Psoas muscle (tissue), 8 donors: Measurements from ENCODE around the gene PEAR1. TPM values are rescaled to one million over a fixed set of nuclear protein-coding genes. Genes with fewer than 3 reads are reported as not detected.

Experiments
- ATAC-seq, 4 donors: fragments of 200-7000 bp; cut with Tn5 transposase; one replicate each; pipeline ENCODE4 v1.9.1; 2020; ENCODE audit warnings: moderate library complexity in 3 of 4, mild to moderate bottlenecking in 2 of 4
- DNase-seq, 2 donors: peaks; one replicate each; pipeline ENCODE4 v3.0.0-alpha.2; 2020
- H3K27ac ChIP-seq: fragments of 200-600 bp; one replicate; pipeline ENCODE4 v1.8.0; 2022
- H3K27me3 ChIP-seq, 3 donors: fragments of 200-600 bp in 1 of 3; one replicate each; pipeline versions ENCODE4 v1.6.1 to v1.8.0; 2013 to 2022; ENCODE audit warnings: low read length in 2 of 3, mild to moderate bottlenecking in 2 of 3, moderate library complexity in 1 of 3; ENCODE audit not compliant: insufficient read depth in 3 of 3
- H3K36me3 ChIP-seq, 2 donors: fragments of 200-600 bp in 1 of 2; one replicate each; pipeline versions ENCODE4 v1.6.1 to v1.8.0; 2013 to 2022; ENCODE audit warnings: low read depth in 1 of 2, mild to moderate bottlenecking in 1 of 2, moderate library complexity in 1 of 2; ENCODE audit not compliant: insufficient read depth in 1 of 2
- H3K4me1 ChIP-seq: fragments of 200-600 bp; one replicate; pipeline ENCODE4 v1.8.0; 2022
- H3K4me3 ChIP-seq: fragments of 200-600 bp; one replicate; pipeline ENCODE4 v1.8.0; 2022; ENCODE audit warnings: mild to moderate bottlenecking
- H3K9me3 ChIP-seq: fragments of 200-600 bp; one replicate; pipeline ENCODE4 v1.8.0; 2022
- CTCF ChIP-seq: fragments of 200-600 bp; IDR thresholded peaks from one replicate; pipeline ENCODE4 v1.8.0; 2022; ENCODE audit warnings: antibody characterized with exemption
- WGBS, 3 donors: extraction: QIAGEN DNeasy Blood & Tissue Kit; methylation state at CpG; one replicate each; pipeline versions ENCODE4 v1.1.6 to v1.1.7; 2013; 5-methylcytosine and 5-hydroxymethylcytosine counted together
- intact Hi-C, 2 donors: fragments of 100-400 bp; cut with DNase I; formaldehyde crosslinking; loops; one replicate each; pipeline versions ENCODE4 v1.11.0 to v1.14.2; 2022
- polyA plus RNA-seq, 3 donors: library from polyadenylated mRNA; stranded (reverse); fragments of 200-250 nt; gene quantifications; one replicate each; pipeline ENCODE4 v1.2.3, GENCODE V29; 2013
- total RNA-seq, 4 donors: library from RNA; stranded (reverse); fragmentation: NEBNext Ultra II Directional in 2 of 4; extraction: Animal tissue kit (Norgen Biotek cat#: 25700) in 2 of 4; gene quantifications; one replicate each; pipeline versions ENCODE4 v1.2.1 to v1.2.4, GENCODE V29; 2021 to 2023
- donor health status: healthy with polysubstance abuse.
- donor health status: DM: no; HTN: no; CAD: no; lungs with moderate emphysema.
- donor health status: Bipolar disorder and iron deficiency.
- donor health status: healthy.
- donor health status: DM: yes; HTN: yes; CAD: no.
- donor health status: DM: no; HTN: no; CAD: no.
- donor health status: DM: no; HTN: no; CAD: no.
- donor health status: DM: yes; HTN: yes; CAD: no.

Gene PEAR1
- total and polyA plus RNA-seq, 7 donors, result 2.1 to 7.3 (median 3.8) TPM

GRCh38 chr1:156862584-156862983 lies 30.9 kb upstream of the PEAR1 start:
- Histone ChIP-seq H3K4me3 (no peak overlapping the region), H3K27ac (no peak overlapping the region), H3K4me1 (peaks cover 19% of the 10 kb centered on the region), H3K9me3 (no peaks in the 10 kb centered on the region), H3K36me3 (no peaks in the 10 kb centered on the region), H3K27me3 (peaks cover 0 to 67% (median 17%) of the 10 kb centered on the region in 3 donors)
- intact Hi-C loops, result no loop called here
- ATAC-seq (no peak), DNase-seq (no peak)
- TF ChIP-seq CTCF, result no peak
- WGBS, 3 donors, result 90 to 92% (median 91%) methylated on average over 5 to 6 of the region's 6 CpGs

- Histone ChIP-seq H3K27ac (no peak overlapping the region), H3K27me3 (peaks cover 0 to 62% (median 14%) of the 10 kb centered on the region in 3 donors), H3K4me3 (no peak overlapping the region), H3K4me1 (peaks cover 19% of the 10 kb centered on the region), H3K9me3 (no peaks in the 10 kb centered on the region), H3K36me3 (no peaks in the 10 kb centered on the region)
- intact Hi-C loops, result no loop called here
- DNase-seq, result no peak
- TF ChIP-seq CTCF, result no peak
- 84 to 85% (median 85%) methylated on average over 10 of the region's 10 CpGs for whole genome bisulfite sequencing, 3 donors
- no peak for ATAC-seq
Observed at GRCh38 chr1:156862997-156863599, 30.4 kb upstream of the PEAR1 start.

GRCh38 chr1:156863631-156864030 lies 29.9 kb upstream of the PEAR1 start:
- Histone ChIP-seq H3K4me3 (no peak overlapping the region), H3K4me1 (peaks cover 17% of the 10 kb centered on the region), H3K27ac (no peak overlapping the region), H3K27me3 (peaks cover 0 to 57% (median 14%) of the 10 kb centered on the region in 3 donors), H3K9me3 (no peaks in the 10 kb centered on the region), H3K36me3 (no peaks in the 10 kb centered on the region)
- DNase-seq, result no peak
- no peak for TF ChIP-seq CTCF
- 86 to 89% (median 87%) methylated on average over 7 of the region's 7 CpGs for WGBS, 3 donors
- intact Hi-C loops, result no loop called here
- no peak for ATAC-seq

GRCh38 chr1:156864796-156865195 lies 28.7 kb upstream of the PEAR1 start:
- H3K4me1 ChIP-seq, result peaks cover 7% of the 10 kb centered on the region
- no peak overlapping the region for H3K27ac ChIP-seq
- no peak for DNase-seq
- intact Hi-C loops, result no loop called here
- no peak overlapping the region for H3K4me3 ChIP-seq
- WGBS, 3 donors, result 81 to 91% (median 88%) methylated on average over 2 to 4 of the region's 4 CpGs
- no peak for ATAC-seq
- no peak for TF ChIP-seq CTCF
- no peaks in the 10 kb centered on the region for H3K9me3 ChIP-seq
- peaks cover 0 to 45% (median 14%) of the 10 kb centered on the region in 3 donors for H3K27me3 ChIP-seq
- H3K36me3 ChIP-seq, result no peaks in the 10 kb centered on the region

GRCh38 chr1:156865258-156865657 lies 28.3 kb upstream of the PEAR1 start:
- Histone ChIP-seq H3K4me1 (peaks cover 2% of the 10 kb centered on the region), H3K36me3 (no peaks in the 10 kb centered on the region), H3K4me3 (no peak overlapping the region), H3K9me3 (no peaks in the 10 kb centered on the region), H3K27me3 (peaks cover 0 to 40% (median 13%) of the 10 kb centered on the region in 3 donors), H3K27ac (no peak overlapping the region)
- WGBS, 3 donors, result 82 to 85% (median 83%) methylated on average over 9 of the region's 9 CpGs
- intact Hi-C loops, result no loop called here
- TF ChIP-seq CTCF, result no peak
- ATAC-seq (no peak), DNase-seq (no peak)
